NCI-H510A treated with DMSO at 0.1 percent for 48 hours (cell line): ENCODE measurements around the gene IGIP.

Source experiments
- DNase-seq: peaks from one replicate; lab custom pipeline; 2025; lab: John Stamatoyannopoulos, UW

IGIP gene

DNA sequence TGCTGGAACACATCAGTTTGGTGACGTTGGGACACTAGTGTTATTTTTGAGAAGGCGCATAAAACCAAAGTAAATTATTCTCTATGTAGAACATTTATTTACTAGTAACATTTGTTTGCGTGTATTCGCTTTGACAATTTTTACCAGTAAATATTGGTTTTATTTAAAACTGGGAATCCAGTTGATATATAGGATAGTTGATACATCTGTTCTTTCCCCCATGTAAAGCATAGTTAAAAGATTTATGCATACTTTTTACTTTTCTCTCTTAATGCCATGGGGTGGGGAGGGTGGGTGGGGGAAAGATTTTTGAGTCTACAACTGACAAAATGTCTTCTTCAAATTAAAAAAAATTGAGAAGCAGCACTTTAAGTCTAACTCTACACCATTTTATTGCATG lies at the start of gene IGIP:
IGIP (plus strand) TSS at position 301 of the 400 bp plus-strand sequence. CDS start 2,540 bp downstream, outside the sequence.
- no peak for DNase-seq

DNA sequence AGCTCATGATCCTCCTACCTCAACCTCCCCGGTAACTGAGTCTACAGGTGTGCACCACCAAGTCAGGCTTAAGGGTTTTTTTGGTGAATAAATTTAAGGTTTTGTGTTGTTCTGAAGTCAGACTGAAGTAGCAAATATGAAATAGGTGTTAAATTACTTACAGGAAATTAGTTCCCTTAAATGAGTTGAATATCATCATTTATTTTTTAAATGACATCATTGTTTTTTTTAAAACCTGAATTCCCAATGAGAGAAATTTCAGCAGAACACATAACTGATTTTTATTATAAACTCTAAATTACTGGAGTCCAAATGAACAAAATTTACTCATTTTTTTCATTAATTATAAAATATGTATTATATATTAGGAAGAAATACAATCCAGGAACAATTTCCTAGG lies 49.6 kb upstream of the IGIP start:
- no peak for DNase-seq

DNA sequence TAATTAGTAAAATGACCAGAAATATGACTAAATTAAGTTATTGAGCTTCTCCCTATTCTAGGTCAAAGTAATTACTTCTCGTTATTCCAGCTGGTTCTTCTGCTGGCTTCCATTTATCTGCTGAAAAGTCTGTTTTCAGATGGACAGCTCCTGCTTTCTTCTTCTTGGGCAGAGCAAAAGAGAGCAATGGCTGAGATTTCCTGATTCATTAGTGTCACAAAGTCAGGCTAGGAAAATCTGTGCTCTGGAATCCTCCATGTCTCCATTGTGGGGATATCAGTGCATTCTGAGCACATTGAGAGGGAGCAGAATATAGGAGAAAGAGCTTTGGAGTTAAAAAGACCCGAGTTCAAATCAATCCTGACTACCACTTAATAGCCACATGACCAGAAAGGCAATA lies 48.9 kb upstream of the IGIP start:
- DNase-seq = no peak

DNA sequence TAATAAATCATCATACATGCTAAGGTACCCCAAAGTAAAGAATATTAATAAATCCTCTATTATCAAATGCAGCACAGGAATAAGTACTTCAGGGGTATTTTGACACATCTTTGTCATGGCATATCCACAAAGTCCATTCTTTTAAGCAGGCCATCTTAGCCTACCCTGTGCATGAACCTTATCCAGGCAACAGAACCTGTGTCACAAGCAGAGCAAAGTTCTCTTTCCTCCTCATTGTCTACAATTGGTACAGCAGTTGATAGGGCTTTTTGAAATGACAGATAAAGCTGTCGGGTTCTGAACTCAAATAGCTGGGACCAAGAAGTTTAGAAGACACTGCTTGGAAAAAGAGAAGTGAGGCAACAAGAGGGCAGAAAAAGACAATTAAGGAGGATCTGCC lies 42.6 kb upstream of the IGIP start:
- no peak for DNase-seq

DNA sequence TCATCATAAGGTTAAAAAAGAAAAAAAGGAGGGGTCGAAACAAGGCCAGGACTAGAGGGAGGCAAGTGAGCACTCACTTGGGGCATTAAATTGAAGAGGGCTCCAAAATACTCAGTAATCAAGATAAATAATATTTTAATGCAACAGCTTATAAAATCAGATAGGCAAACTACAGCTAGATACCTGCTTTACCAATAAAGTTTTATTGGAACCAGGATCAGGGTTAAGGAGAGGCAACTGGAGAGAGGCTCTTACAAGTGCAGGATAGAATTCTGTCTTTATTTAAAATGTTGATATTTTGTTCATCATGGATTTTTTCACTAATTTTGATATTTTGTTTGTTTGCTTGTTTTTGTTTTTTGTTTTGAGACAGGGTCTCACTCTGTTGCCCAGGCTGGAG lies 42.1 kb upstream of the IGIP start:
- no peak for DNase-seq

DNA sequence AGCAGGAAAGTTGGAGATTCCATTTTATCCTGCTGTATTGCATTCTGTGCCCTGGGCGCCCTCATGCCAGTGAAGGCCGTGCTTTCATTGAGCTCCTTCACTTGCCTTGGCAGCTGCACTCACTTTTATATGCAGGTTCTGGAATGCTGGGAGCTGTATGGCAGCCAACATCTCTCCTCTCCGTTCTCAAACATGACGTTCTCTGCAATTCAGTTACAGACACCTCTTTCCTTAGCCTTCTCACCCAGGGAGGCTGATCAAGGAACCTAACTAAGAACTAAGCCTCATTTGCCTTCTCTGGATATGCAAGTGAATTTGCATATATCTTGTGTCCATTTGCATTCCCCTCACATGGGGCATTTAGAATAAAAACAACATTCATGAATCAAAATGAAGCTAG lies 41.2 kb upstream of the IGIP start:
- no peak for DNase-seq

DNA sequence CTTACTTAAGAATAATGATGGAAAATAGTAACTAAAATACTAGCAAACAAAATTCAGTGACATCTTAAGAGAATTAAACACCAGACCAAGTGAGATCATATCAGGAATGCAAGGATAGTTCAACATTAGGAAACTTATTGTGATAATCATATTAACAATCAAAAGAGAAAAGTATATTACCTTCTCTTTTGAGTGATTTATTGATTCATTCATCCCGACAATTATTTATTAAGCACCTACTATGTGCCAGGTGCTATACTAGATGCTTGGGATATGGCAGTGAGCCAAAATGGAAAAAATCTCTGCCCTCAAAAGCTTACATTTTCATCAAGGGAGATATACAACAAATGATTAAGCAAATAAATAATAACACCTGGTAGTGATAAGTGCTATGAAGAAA lies 35.5 kb upstream of the IGIP start:
- DNase-seq = no peak

DNA sequence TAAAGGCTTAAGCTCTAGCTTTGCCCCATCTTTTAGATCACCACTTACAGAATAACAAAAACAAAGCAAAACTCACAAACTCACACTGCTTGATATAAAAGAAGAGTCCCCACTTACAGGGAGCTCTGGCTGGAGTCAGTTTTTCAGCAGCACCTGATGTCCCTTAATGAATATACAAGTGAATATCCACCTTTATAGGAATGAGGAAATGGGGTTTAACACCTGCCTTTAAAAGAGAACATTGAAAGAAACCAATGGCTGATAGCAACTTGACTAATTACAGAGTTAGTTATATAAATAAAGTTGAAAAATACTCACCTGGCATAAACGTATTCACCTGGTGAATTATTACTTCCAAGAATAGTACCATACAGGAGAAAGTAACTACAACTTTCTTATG lies 32.6 kb upstream of the IGIP start:
- DNase-seq = no peak

DNA sequence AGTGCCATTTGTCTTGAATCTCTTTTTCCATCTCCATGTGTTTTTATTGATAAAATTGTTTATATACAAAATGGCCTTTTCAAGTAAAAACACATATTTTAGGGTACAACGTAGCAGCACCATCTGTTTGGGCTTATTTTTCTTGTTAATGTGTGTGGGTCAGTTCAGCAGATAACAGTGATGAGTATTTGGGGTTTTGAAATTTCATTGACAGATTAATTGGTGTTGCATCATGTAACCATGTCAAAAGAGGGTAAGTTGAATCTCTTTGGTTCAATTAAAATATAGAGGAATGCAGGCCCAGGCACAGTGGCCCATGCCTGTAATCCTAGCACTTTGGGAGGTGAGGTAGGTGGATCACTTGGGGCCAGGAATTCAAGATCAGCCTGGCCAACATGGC lies 31.9 kb upstream of the IGIP start:
- DNase-seq = no peak

DNA sequence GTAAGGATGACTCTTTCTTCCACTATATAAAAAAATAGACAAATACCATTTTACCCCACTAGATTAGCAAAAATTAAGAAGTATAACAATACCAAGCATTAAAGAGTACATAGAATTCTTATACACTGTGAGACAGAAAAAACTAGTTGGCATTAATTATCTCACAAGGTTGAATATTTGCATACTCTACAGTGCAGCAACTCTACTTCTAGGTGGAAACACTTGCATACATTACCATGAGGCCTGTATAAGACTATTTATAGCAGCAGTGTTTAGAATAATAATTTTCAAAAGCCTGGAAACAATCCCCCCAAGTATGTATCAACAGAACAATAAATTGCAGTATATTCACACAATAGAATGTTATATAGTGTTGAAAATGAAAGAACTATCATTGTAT lies 30.8 kb upstream of the IGIP start:
- DNase-seq = no peak

DNA sequence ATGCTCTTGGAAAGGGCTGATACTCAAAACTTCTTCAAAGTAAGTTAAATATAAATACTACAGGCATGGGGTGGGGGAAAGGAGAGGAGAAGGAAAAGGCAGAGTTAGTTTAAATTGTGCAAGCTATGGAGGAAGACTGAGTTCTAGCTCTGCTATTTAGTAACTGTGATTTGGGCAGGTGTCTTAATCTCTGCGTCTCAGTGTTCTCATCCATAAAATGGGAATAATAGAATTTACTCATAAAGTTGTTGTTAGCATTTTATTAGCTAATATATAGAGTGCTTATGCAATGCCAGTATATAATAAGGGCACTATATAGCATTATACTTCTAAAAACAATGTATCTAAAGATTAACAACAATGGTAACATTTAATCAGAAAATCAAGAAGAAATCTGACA lies 24.6 kb upstream of the IGIP start:
- DNase-seq = no peak

DNA sequence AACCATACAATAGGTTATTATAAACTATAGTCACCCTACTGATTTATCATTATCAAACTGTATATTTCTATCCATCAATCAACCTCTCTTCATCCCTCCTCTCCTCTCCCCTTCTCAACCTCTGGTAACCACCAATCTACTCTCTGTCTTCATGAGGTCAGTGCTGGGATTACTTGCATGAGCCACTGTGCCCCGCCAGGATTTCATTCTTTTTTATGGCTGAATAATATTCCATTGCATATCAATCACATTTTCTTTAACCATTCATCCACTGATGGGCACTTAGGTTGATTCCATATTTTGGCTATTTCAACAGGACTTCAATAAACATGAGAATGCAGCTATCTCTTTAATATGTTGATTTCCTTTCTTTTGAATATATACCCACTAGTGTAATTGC lies 22.6 kb upstream of the IGIP start:
- DNase-seq = no peak

DNA sequence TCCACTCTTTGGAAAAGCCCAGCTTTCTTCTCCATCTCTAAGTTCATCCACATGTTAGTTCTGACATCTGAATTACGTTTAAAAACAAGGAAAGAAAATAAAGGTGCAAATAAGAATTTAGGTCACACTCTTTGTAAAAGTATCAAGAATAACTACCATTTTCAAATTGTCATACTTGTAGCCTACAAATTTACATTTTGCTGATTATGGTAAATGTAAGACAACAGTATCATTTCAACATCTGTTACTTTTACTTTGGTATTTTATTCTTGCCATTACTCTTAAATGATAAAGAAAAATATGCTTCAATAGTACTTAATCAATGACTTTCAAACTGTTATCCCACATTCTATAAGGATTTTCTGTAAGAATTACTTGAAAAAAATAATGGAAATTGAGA lies 21.6 kb upstream of the IGIP start:
- DNase-seq = no peak

DNA sequence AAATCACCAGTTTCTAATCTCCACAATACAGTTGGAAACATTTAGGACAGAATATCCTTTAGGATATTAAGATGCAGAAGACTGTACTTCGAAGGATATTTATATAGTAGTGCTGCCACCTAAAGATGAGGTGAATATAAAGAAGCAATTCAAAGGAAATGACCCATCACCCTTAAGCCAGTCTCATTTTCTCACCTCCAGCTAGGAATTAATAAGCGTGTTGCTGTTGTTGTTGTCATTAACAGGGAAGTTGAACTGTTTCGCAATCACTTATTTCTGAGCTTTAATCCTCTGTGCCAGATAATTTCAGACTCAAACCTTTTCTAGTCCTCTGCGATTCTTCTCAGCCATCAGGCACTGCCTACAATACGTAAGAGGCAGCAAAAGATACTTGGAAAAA lies 19.6 kb upstream of the IGIP start:
- DNase-seq = no peak

DNA sequence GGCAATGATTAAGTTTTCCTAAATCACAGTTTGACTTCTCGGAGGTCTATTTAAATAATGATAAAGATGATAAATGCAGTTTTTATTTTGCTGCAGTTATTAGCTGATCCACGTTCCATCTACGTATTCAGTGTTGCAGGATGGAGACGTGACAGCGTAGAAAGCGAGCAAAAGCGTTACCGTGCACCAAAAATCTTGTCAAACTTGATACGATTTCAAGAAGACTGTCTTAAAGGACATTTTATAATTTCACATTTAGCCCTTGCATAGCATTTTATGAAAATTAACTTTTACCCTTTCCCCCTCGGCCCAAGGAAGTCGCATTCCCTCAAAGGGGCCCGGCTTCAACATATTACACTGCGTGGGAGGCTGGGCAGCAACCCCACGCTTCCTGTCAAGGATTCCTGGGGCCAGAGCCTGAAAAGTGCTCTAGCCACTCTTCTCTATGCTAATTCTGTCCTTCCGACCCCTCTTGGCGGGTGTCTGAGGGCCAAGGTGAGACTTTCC lies 18.9 kb upstream of the IGIP start:
- DNase-seq = no peak

DNA sequence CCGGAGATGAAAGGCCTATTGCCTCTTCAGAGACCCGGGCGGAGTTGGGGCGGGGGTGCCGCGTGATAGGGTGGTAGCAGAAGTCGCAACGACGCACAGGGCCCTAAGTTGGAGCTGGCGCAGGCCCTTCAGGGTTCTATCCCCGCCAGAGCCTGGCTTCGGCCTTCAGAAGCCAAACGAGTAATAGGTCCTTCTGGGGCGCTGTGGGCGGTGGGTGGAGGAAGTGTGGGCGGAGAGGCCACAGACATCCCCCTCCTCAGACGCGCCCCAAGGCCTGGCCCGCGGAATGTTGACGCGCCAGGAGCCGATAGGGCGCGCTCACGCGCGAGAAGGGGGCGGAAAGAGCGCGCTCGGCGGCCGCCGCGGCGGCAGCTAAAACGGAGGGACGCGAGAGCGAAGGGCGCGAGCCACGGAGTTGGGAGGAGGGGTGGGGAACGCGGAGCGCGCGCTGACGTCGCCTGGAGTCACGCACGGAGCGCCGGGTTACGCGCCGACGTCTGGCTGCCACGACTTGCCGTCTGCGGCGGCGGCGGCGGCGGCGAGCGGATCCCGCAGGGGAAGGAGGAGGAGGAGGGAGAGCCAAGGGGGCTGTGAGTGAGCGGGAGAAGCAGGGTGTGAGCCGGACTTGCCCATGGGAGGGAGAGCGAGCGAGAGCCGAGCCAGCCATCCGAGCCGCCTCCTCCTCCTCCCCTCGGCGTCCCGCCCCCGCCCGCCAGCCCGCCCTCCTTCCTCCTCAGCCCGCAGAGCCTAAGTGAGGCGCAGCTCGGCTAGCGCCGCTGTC lies 18.2 kb upstream of the IGIP start:
- peak; percentile 82 for DNase-seq

DNA sequence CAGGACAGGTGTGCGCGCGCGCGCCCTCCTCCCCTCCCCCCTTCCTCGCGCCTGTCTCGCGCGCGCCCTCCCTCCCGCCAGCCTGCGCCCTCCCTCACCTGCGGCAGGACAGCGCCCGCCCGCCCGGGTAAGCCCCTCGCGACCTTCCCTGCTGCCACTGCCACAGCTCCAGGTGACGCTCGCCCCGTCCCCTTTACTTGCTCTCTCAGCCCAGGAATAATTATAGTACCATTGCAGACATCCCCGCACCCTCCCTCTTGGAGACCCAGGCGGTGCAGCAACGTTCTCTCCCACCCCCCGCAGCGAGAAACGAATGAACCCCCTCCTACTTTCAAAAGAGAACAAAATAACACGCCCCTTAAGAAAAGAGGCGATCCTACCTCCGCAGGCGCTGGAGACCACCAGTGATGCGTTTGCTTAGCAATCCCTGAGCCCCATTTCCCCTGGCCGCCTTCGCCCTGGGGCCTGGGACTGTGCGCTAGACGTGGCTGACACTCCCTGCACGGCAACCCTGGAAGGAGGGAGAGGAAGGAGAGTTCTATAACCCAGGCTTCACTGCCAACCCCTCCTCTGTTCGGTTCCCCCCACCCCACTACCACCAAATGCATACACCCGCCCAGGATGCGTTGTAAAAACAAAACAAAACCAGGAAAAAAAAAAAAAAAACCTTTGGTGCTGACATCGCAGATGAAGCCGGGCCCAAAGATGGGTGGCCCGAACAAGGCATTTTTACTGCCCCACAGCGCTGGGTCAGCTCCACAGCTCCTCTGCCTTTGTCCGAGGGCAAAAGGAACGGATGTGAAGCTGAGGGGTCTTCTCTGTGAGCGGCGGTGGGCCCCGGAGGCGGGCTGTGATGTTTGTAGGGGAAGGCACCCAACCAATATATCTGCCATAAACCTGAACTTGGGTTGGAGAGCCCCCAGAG lies 17.4 kb upstream of the IGIP start:
- DNase-seq = no peak

DNA sequence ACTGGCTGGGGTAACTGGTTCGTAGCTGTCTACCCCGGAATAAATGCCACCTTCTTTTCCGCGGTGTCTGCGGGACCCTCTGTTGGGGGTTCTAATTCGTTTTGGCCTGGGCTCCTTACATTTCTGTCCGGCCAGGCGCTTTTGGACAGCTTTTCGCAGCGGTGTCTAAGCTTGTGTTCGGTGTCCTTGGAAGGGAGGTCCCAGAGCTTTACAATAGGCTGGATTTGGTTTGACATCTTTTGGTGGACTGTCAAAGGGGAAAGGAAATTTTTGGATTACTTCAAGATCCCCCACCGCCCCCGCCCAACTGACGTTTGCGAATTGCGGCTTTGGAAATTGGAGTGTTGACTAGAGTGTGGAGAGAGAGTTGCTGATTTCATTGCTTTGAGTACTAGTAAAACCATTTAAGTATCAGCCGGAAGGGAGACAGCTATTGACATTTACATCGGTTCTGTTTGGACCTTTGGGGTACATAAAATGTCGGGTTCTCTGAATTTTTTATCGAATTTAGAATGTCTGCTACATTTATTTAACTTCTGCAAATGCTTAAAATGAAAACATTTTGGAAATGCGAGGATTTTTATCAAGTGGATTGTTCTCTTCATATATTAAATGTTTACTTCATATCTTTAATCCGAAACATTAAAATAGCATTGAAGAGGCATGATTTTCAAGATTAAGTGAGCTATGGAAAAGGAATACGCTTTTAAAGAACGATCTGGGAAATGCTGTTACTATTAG lies 16.5 kb upstream of the IGIP start:
- no peak for DNase-seq

DNA sequence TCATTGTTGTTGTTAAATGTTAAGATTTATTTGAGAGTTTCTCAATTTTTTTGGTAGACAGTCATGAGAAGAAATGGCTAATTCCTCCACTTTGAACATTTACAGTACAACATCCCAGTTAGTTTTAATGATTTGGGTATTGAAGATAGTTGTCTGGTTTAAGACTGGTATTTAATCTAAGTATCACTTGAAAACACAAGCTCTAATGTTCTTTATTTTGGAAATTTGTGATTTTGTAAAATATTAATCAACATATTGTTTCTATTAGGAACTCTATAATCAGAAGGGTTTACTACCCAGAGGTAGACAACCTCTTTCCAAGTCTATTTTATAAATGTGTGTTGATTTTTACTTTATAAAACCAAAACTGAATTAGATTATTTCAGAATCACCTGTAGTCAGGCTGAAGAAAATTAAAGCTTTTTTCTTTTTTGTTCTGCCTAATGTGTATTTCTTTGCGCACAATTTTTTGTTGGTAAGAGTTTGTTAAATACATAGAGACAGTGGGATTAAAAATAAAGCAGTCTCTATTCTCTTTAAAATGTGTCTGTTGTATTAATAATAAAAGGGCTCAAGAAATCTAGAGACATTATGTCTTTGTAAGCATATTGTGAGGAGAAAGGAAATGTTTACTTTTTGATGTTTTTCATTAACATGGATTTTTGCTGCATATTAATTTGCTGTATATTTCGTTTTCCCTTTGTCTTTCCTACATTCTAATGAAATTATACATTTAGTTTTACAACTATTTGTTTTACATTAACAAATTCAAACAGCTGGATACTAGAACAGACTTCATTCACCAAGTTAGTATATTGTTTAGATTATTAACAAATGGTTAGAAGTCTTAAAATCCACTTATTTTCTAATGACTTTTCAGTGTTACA lies 15.7 kb upstream of the IGIP start:
- no peak for DNase-seq

DNA sequence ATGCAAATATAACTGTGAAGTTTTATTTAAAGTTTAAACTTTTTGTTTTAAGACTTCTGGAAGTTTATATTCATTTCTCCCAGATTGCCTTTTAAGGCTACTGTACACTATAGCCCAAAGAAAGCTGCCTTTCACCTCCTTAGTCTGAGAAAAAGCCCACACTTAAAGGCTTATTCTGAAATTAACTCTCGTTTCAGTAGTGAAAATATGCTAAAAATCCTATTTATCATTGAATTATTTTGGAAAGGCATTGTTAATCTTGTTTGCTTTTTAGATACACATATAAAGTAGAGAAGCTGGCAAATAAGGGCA lies 15.1 kb upstream of the IGIP start:
- no peak for DNase-seq

DNA sequence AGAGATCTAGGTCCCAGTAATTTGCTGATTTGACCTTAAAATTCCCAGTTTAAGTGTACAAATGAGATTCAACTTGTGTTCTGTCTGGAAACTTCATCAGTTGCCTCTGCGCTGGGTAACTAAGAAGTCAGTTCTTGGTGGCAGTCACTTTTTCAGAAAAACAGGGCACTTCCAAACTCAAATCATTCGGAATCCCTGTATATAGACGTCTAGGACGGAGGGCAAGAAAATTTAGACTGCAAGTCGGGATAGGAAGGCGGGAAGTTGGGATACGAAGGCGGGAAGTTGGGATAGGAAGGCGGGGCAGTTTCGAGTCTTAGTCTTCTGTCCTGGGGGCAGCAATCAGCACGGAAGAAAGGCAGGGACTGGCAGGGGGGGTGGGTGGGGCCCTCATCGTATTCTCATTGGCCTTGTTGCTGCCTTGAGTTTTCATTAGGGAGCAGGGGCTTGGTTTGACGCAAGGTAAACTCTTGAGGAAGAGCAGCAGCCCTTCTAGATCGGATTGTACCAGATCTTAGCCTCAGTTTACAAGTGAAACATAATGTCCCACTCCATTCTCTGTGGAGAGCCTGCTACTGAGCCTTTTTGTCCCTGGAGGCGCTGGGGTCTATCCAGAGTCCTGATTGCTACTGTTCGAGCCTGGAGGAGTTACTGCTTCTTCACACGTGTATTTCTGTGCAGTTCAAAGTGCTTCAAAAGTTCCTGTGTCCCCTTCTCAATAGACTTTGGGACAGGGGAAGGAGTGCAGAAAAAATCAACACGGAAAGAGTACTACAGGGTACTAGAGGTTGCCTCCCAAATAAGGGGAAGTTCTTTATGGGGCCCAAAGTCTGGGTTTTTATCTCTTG lies 14.5 kb upstream of the IGIP start:
- DNase-seq = no peak
